ENCODE measurements around the gene GRIK2.
"Not testable (repeated sequence)": the region's sequence is repeated elsewhere in the genome, so short reads cannot be mapped to it uniquely, and the experiment has no call there.

Gene GRIK2

GRCh38 chr6:101393251-101393828, at the start of gene GRIK2:
Gene GRIK2, plus strand, starts transcription at chr6:101393708.
- no peak for DNase-seq

- no peak for DNase-seq
These were observed 48.6 kb upstream of the GRIK2 start for GRCh38 chr6:101344885-101345284.

GRCh38 chr6:101348816-101349215, 44.7 kb upstream of the GRIK2 start:
- DNase-seq: no peak

DNA sequence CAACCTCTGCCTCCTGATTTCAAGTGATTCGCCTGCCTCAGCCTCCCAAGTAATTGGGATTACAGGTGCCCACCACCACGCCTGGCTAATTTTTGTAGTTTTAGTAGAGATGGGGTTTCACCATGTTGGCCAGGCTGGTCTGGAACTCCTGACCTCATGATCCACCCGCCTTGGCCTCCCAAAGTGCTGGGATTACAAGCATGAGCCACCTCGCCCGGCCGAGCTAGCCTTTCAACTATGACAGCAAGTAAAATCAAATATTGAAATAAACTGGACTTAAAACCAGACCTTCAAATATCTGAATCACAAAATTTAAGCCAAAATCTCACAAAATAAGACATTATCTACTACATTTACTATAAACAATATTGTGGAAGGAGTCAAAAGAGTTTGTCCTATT, 42.9 kb upstream of the GRIK2 start:
- DNase-seq: not testable (repeated sequence)

GRCh38 chr6:101351173-101351572, 42.3 kb upstream of the GRIK2 start:
- DNase-seq: no peak

- DNase-seq: no peak
These were observed 41.2 kb upstream of the GRIK2 start for GRCh38 chr6:101352316-101352715.

DNA sequence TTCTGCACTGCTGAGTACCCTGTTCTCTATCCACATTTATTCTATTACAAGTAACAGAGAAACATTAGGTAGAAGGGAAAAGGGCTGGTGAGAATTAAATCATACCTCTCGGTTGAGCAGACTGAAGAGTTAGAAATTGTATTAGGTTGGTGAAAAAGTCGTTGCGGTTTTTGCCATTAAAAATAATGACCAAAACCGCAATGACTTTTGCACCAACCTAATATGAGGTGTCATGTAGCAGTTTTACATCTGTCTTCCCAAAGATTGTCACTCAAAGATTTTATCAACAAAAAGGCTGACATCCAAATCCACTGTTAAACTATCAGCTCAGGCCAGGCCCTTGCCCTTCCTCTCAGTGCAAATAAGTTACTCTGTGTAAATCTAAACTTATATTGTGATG, 28.3 kb upstream of the GRIK2 start:
- DNase-seq: no peak

- DNase-seq: no peak
These were observed 13.6 kb upstream of the GRIK2 start for GRCh38 chr6:101379926-101380325.

DNA sequence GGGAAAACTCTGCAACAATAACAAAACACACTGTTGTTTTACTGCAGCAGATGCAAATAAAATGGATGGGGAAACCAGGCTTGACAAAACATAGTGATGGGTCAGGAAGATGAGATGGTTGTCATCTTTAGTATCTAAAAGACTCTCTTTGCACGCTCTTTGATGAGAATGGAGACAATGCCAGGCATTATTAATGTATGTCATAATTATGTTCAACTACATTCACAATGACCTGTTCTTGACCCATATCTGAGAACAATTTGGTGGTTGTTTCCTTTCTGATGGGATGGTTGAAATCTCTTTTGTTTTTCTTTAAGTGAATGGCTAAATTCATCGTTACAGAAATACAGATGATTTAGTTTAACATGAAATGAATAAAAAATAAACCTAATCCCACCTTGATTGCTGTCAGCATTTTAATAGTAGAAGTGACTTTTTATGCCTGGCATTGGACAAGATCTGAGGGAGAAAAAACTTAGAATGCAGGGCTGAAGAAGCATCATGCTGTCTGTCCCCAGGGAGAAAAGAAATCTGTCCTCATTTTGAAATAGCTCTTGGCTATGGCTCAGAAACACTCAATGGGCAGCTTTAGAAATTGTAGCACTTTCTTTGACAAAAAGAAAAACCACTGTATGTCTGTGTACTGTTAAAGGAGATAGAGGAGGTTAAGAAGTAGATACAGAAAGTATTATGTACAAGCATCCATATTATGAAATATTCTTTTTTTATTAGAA, 12.4 kb upstream of the GRIK2 start:
- DNase-seq: no peak

GRCh38 chr6:101383747-101384146, 9.8 kb upstream of the GRIK2 start:
- not testable (repeated sequence) for DNase-seq

DNA sequence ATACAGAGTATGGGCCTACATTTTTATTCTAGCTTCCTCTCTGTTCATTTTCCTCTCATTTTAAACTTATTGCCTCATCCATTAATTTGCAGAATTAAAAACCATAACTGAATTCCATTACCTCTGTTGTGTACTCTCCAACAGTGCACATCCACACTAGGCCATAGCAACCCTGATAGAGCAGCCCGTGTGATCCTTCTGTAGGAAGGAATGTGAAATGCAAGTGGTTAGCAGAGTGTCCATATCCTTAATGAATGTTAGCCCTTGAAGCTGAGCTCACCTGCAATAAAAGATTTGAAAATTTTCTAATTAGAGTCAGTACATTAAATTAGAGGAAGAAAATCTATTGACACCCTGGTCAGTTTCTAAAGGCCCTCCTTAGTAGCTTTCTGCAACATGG, 6.5 kb upstream of the GRIK2 start:
- no peak for DNase-seq

DNA sequence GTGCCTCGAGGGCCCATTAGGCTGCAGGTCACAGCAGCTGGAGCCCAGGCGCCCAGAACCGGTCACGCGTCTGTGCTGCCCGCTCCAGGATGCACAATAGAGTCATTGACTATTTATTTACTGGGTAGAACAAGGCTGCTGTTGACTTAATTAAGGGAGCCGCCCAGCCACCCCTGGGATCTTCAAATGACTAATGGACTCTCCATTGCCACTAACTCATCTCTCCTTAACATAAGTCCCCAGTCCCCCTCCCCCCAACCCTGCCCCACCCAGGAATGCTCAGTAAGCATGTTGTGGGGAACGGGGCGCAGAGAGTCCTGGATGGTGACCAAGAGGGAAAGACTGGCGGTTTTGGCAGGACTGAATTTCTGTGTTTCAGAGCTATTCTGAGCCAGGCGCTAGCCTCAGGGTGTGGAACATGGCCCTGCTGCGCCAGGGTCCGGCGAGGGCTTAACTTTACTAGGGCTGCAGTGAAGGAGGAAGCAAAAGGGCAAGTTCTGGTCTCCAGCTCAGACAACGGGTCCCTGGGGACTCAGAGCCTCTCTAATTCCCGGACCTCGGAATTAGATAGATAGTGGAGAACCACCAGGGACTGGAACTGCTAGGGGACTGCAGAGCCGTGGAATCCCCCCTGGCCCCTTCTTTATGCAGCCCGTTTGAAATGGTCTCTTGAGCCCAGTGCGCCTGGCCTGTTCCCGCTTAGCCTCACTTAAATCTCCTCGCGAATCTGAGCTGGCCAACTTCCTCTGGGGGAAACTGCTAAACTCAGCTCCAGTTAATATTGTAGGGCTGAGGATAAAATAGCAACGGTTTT, 1.5 kb upstream of the GRIK2 start:
- no peak for DNase-seq

- no peak for DNase-seq
These were observed 800 bp upstream of the GRIK2 start for GRCh38 chr6:101392586-101393230.

DNA sequence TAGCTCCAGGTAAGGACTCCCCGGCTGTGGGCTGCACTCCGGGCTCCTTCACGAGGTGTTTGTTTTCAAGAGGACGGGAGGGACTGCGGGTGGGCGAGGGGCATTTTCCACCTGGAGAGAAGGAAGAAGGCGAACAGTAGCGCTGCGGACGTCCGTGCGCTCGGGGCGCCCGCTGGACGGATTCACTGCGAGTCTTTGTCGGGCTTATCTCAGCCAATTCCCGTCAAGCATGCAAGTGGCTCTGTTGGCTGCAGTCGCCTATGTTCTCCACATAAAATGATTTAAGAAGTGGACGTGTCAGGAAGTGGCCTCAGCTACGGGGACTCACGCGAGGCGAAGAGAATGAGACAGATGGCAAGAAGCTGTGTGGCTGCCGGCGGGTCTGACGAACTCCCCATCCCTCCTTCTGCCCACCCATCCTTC, 332 bp downstream of the GRIK2 start:
- DNase-seq: no peak

- no peak for DNase-seq
These were observed 1.4 kb downstream of the GRIK2 start for GRCh38 chr6:101394936-101395335.

DNA sequence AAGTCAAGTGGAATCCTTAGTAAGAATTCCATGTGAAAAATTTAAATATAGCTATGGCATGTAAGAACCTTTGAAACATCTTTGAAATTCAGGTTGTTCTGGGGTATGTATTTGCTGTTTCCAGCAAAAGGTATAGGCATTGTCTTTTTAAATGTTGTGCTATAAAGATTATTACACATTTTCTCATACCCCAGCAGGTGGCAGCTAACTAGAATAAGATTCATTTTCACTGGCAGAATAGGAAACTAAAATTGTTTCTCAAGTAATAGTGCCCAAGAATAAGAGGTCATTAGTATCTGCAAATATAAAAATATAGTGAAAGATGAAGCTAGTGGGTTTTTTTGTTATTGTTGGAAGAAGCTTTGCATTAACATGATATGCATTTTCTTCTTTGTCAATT, 1.8 kb downstream of the GRIK2 start:
- no peak for DNase-seq

DNA sequence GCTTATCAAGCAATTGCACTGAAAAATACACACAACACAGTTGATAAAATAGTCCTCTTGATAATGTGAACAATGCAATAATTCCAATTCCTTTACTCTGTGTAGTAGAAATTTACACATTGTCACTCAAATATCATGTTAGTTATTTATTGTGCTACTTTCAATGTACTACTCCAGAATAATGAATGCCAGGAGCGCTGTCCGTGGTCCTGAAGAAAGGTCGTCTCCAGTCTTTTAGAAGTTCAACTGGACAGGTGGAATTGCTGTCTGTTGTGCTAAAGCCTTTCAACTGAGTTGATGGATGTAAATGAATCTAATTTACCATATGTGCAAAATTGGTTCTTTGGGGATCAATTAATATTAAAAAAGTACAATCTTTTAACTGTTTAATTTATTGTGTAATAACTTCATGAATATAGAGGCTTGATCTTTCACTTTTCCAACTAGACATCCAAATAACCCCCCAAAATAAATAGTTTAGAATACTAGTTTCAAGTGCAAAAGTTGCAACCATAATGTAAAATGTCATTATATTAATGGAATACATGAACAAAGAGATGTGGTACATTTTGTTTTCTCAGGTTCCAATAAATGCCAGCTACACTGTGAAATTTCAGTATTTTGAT, 3.2 kb downstream of the GRIK2 start:
- DNase-seq: peak; percentile 14

DNA sequence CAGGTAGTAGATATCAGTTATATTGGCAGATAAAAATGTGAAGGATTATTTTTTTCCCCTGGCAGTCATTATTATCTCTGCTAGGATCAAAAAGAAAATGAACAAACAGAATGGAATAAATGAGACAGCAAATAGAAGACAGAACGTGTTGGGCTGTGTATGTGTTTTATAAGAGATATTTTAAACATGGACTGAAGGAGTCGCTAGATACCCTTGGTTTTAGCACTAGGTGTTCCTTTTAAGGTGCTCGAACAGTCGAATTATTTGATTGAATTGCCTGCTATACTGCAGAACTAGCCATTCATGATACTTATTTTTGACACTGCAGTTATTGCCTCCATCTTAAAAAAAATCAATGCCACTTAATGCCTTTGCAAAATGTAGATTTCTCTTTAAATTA, 3.7 kb downstream of the GRIK2 start:
- no peak for DNase-seq

DNA sequence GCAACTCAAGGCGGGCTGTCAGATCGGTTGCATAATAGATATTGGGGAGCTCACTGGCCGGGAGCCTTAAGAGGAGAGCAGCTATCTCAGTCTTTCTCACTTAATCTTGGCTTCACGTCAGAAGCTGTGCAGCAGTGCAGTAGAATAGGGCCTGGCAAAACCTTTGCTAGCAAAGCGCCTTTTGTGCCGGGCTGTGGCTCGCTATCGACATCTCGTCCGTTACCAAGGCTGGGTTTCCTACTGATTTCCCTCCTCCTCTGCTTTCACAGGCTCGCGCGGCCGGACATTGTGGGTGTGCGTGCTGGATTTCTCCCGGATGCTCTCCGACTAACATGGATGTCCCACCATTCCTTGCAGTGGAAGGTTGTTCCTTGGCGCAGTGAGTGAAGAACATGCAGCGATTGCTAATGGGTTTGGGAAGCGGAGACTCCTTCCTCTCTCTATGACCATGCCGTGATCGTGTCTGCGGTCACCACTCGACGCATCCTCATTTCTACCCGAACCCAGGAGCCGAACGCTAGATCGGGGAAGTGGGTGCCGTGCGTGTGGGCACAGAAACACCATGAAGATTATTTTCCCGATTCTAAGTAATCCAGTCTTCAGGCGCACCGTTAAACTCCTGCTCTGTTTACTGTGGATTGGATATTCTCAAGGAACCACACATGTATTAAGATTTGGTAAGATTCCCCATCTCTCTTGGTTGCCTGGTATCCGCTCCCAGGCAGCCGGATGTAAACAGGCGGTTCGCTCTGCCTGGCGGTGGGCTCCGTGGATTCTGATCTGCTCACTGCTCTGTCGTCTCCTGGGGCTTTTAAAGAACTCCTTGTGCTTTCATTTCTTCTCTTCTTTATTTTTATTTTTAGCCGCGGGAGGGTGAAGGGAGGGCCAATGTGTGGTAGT, 5.5 kb downstream of the GRIK2 start:
- DNase-seq: no peak

GRCh38 chr6:101399616-101400162, 6.2 kb downstream of the GRIK2 start:
- no peak for DNase-seq

DNA sequence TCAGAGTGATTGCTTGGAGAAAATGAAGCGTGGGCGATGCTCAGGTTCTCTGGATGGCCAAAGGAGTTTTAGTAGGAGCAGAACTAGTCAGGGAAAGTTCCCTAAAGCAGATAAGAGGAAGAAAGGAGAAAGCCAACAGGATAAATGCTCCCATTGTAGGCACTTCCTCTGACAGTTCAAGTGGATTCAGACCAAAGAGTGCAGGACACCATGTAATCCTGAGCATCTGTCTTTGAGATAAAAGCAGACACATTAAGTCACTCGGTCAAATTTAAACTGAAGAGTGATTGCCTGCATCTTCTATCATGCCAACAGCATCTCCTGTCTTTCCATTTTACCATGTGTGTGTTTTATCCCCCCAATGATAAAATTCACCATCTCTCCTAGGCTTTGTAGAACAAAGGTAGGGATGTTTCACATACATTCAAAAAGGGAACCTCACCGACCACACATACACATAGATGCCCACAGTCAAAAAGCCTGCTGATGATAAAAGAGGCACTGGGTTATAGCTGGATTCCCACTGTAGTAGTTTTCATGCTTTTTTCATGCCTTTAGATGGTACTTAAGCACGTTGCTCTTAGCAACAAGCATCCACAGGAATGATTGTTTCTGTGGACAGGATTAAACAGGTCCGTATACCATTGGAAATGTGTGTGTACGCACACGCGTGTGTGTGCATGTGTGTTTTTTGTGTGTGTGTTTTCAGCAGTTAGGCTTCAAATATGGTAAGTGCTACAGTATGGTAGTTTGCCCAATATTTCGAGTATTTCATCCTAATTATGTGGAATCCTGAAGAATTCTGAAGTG, 7.0 kb downstream of the GRIK2 start:
- no peak for DNase-seq

Measured in CD4-positive, alpha-beta T cell treated with Interleukin-21 for 1 hour (primary cell).